Loucy (cell line): ENCODE data around the gene ASIC4.

ENCODE experiments used
- H2AFZ ChIP-seq: fragments of 200-600 bp; sonication (generic); 2 replicates; pipeline ENCODE4 v1.6.0; 2016; ENCODE audit warnings: antibody characterized with exemption, mild to moderate bottlenecking, low read length, moderate library complexity
- H3F3A ChIP-seq: fragments of 200-600 bp; 2 replicates; pipeline ENCODE4 v1.6.0; 2016; ENCODE audit warnings: antibody characterized with exemption, low read depth, mild to moderate bottlenecking
- H3K27me3 ChIP-seq: fragments of 200-600 bp; sonication (generic); 2 replicates; pipeline ENCODE4 v1.6.1; 2014; ENCODE audit warnings: low read length, mild to moderate bottlenecking; ENCODE audit not compliant: insufficient read depth, poor library complexity, severe bottlenecking
- H3K36me3 ChIP-seq: fragments of 200-600 bp; sonication (generic); 2 replicates; pipeline ENCODE4 v1.6.1; 2016; ENCODE audit warnings: low read length; ENCODE audit not compliant: insufficient read depth
- H3K4me1 ChIP-seq: fragments of 200-600 bp; sonication (generic); 2 replicates; pipeline ENCODE4 v1.5.1; 2014; ENCODE audit warnings: low read length, mild to moderate bottlenecking; ENCODE audit not compliant: insufficient read depth, poor library complexity, severe bottlenecking
- H3K4me2 ChIP-seq: fragments of 200-600 bp; sonication (generic); 2 replicates; pipeline ENCODE4 v1.6.0; 2014; ENCODE audit warnings: antibody characterized with exemption, low read length, low read depth, mild to moderate bottlenecking; ENCODE audit not compliant: poor library complexity, severe bottlenecking
- H3K4me3 ChIP-seq: fragments of 200-600 bp; sonication (generic); 2 replicates; pipeline ENCODE4 v1.5.1; 2014; ENCODE audit warnings: low read length, mild to moderate bottlenecking, mixed read lengths; ENCODE audit not compliant: poor library complexity, severe bottlenecking
- H3K79me2 ChIP-seq: fragments of 200-600 bp; sonication (generic); 2 replicates; pipeline ENCODE4 v1.6.1; 2014; ENCODE audit warnings: low read length; ENCODE audit not compliant: insufficient read depth
- H3K9ac ChIP-seq: fragments of 200-600 bp; sonication (generic); 2 replicates; pipeline ENCODE4 v1.6.0; 2014; ENCODE audit warnings: mild to moderate bottlenecking, low read depth, low read length, moderate library complexity; ENCODE audit not compliant: poor library complexity, severe bottlenecking
- H3K9me2 ChIP-seq: fragments of 200-600 bp; sonication (generic); replicated peaks from 2 replicates; pipeline ENCODE4 v1.6.1; 2016; ENCODE audit warnings: low read depth, low read length, mixed read lengths
- H3K9me3 ChIP-seq: fragments of 200-600 bp; sonication (generic); 2 replicates; pipeline ENCODE4 v1.6.1; 2014; ENCODE audit warnings: mild to moderate bottlenecking, antibody characterized with exemption, low read length, low read depth; ENCODE audit not compliant: insufficient read depth
- H4K20me1 ChIP-seq: fragments of 200-600 bp; sonication (generic); 2 replicates; pipeline ENCODE4 v1.6.0; 2014; ENCODE audit warnings: antibody characterized with exemption, low read length, mild to moderate bottlenecking; ENCODE audit not compliant: insufficient read depth, poor library complexity, severe bottlenecking
- EZH2phosphoT487 ChIP-seq: fragments of 200-600 bp; IDR thresholded peaks from 2 replicates; pipeline ENCODE4 v1.6.1; 2018; ENCODE audit warnings: antibody characterized with exemption, mild to moderate bottlenecking, moderate library complexity, borderline replicate concordance
- TF ChIP-seq, protein P1 (sequence below): fragments of 200-600 bp; sonication (generic); conservative IDR thresholded peaks from 2 replicates; pipeline ENCODE4 v1.5.1; 2014; ENCODE audit warnings: mild to moderate bottlenecking, antibody characterized with exemption, low read length

Gene ASIC4

DNA sequence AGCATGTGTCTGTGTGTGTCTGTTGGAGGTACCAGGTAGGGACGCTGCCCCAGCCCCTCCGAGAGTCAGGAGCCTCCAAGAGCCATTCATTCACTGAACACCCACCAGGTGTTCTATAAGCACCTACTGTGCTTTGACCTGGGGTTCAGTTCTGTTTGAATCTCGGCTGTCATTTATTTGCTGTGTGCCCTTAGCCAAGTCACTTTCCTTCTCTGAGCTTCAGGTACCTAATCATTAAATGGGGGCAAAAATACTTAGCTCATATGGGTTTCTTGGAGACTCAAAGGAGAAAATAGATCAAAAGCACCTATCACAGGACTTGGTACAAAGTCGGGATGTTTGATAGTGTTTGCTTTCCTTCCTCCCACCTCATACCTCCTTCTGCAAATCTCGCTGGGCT lies 13.2 kb downstream of the ASIC4 start:
- H4K20me1 ChIP-seq, result no peaks in the 10 kb centered on the region
- H3K27me3 ChIP-seq, result no peaks in the 10 kb centered on the region
- no peaks in the 10 kb centered on the region for H3K9me3 ChIP-seq
- no peak overlapping the region for H2AFZ ChIP-seq
- no peak overlapping the region for H3K4me3 ChIP-seq
- H3K9me2 ChIP-seq, result no peaks in the 10 kb centered on the region
- TF ChIP-seq, protein P1, sequence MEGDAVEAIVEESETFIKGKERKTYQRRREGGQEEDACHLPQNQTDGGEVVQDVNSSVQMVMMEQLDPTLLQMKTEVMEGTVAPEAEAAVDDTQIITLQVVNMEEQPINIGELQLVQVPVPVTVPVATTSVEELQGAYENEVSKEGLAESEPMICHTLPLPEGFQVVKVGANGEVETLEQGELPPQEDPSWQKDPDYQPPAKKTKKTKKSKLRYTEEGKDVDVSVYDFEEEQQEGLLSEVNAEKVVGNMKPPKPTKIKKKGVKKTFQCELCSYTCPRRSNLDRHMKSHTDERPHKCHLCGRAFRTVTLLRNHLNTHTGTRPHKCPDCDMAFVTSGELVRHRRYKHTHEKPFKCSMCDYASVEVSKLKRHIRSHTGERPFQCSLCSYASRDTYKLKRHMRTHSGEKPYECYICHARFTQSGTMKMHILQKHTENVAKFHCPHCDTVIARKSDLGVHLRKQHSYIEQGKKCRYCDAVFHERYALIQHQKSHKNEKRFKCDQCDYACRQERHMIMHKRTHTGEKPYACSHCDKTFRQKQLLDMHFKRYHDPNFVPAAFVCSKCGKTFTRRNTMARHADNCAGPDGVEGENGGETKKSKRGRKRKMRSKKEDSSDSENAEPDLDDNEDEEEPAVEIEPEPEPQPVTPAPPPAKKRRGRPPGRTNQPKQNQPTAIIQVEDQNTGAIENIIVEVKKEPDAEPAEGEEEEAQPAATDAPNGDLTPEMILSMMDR, result no peak
- TF ChIP-seq EZH2phosphoT487, result no peak
- no peaks in the 10 kb centered on the region for H3K79me2 ChIP-seq
- no peaks in the 10 kb centered on the region for H3F3A ChIP-seq
- H3K4me1 ChIP-seq, result no peaks in the 10 kb centered on the region
- no peaks in the 10 kb centered on the region for H3K36me3 ChIP-seq
- H3K9ac ChIP-seq, result no peak overlapping the region
- no peak overlapping the region for H3K4me2 ChIP-seq

DNA sequence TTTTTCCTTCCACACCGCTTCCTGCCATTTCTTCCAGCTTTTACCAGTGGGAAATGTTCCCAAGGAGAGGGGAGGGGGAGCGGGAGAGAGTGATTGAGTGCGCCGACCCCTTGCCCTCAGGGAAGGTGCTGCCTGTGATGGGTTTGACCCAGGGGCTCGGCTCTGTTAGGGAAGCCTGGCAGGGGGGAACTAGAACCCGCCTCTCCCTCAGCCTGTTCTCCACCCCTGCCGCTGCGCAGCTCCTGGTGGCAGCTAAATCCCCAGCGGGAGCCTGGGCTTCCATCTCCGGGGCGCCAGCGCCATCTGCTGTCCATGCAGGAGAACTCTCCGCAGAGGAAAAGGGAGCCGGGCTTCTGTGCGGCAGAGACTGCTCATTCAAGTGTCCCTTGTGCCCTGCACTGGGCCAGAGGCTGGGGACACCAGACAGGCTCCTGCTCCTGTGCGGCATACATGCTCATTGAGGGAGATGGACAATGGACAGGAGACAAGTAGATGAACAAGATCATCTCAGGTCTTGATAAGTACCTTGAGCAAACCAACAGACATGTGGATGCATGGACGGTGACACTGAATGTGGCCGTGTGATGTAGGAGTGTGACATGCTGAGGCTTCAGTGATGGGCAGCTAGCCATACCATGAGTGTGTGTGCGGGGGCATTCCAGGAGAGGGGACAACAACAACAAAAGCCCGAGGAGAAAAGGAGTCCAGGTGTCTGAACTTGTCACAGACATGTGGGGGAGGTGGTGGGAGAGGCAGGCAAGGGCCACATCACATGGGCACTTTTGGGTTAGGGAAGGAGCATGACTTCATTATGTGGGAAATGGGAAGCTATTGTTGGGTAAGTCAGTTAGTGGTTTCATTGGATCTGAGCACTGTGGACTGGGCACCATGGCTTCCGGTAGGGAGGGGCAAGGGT lies 16.0 kb downstream of the ASIC4 start:
- TF ChIP-seq, protein P1, result peak; percentile 92
- TF ChIP-seq EZH2phosphoT487, result no peak
- H3K9me3 ChIP-seq, result no peaks in the 10 kb centered on the region
- no peaks in the 10 kb centered on the region for H3K4me1 ChIP-seq
- no peaks in the 10 kb centered on the region for H3K27me3 ChIP-seq
- H3K4me3 ChIP-seq, result no peak overlapping the region
- H3K9me2 ChIP-seq, result no peaks in the 10 kb centered on the region
- no peaks in the 10 kb centered on the region for H3K36me3 ChIP-seq
- H3K9ac ChIP-seq, result no peak overlapping the region
- no peaks in the 10 kb centered on the region for H3F3A ChIP-seq
- H4K20me1 ChIP-seq, result no peaks in the 10 kb centered on the region
- no peak overlapping the region; the same call in 1 of the 2 replicates for H2AFZ ChIP-seq
- no peaks in the 10 kb centered on the region for H3K79me2 ChIP-seq
- H3K4me2 ChIP-seq, result no peak overlapping the region

DNA sequence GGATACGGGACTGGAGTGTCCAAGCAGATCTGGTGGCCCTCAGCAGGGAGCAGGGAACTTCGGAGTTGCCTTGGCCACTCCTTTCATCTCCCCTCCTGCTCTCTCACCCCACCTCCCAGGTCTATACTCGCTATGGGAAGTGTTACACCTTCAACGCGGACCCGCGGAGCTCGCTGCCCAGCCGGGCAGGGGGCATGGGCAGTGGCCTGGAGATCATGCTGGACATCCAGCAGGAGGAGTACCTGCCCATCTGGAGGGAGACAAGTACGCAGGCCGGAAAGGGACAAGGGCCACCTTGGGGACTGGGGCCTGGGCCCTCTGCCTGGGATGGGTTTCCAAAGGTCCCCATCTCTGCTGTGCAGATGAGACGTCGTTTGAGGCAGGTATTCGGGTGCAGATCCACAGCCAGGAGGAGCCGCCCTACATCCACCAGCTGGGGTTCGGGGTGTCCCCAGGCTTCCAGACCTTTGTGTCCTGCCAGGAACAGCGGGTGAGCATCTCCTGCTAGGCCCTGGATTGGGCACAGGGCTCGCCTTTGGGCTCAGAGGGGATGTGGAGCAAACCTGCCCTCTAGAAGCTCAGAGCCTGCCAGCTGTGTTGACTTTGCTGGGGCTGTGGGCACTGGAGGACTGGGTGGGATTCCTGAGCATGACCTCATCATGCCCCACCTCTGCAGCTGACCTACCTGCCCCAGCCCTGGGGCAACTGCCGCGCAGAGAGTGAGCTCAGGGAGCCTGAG lies 17.5 kb downstream of the ASIC4 start:
- Histone ChIP-seq H3K9me3 (no peaks in the 10 kb centered on the region), H3K36me3 (no peaks in the 10 kb centered on the region), H3K79me2 (no peaks in the 10 kb centered on the region), H3F3A (no peaks in the 10 kb centered on the region), H3K9me2 (no peaks in the 10 kb centered on the region), H4K20me1 (no peaks in the 10 kb centered on the region), H3K4me3 (no peak overlapping the region), H2AFZ (no peak overlapping the region), H3K4me2 (no peak overlapping the region), H3K27me3 (no peaks in the 10 kb centered on the region), H3K9ac (no peak overlapping the region), H3K4me1 (no peaks in the 10 kb centered on the region)
- TF ChIP-seq, protein P1, result no peak
- TF ChIP-seq EZH2phosphoT487, result no peak
